Activated CD4-positive, alpha-beta T cell treated with anti-CD3 and anti-CD28 coated beads, Interleukin-2, amount 10 ng/mL, durations not matched to agents 24 days and 14 days (primary cell): ENCODE measurements around the gene PPP4R3B. TPM values are rescaled to one million over a fixed set of nuclear protein-coding genes. Genes with fewer than 3 reads are reported as not detected.
A peak's percentile ranks its signal among the peaks of the same experiment; 100 is the strongest.

Experiments
- DNase-seq: peaks from one replicate; pipeline ENCODE4 v3.0.0; 2022
- H3K27ac Mint-ChIP-seq: one replicate; pipeline ENCODE4 v1.8.0; 2022; ENCODE audit warnings: mild to moderate bottlenecking, mixed read lengths
- H3K27me3 Mint-ChIP-seq: one replicate; pipeline ENCODE4 v1.8.0; 2022; ENCODE audit warnings: mixed read lengths
- H3K36me3 Mint-ChIP-seq: one replicate; pipeline ENCODE4 v1.8.0; 2022; ENCODE audit warnings: low read depth, mild to moderate bottlenecking, mixed read lengths
- H3K4me1 Mint-ChIP-seq: one replicate; pipeline ENCODE4 v1.8.0; 2021; ENCODE audit warnings: mixed read lengths
- H3K4me3 Mint-ChIP-seq: one replicate; pipeline ENCODE4 v1.8.0; 2022; ENCODE audit warnings: mild to moderate bottlenecking, moderate library complexity, mixed read lengths
- H3K9me3 Mint-ChIP-seq: one replicate; pipeline ENCODE4 v1.8.0; 2021; ENCODE audit warnings: mixed read lengths
- intact Hi-C: fragments of 100-400 bp; cut with micrococcal nuclease; formaldehyde crosslinking; loops from one replicate; pipeline ENCODE4 v1.15.1; 2023
- total RNA-seq: library from RNA; stranded (reverse); gene quantifications from 2 replicates; pipeline ENCODE4 v1.2.3, GENCODE V29; 2022

Gene PPP4R3B
- total RNA-seq, 1 donor from 2014 or later: 82.7 TPM

- intact Hi-C loops: no loop called here
- Mint-ChIP-seq H3K27me3 (no peaks in the 10 kb centered on the region), H3K4me3 (no peak overlapping the region), H3K9me3 (peaks cover under 1% of the 10 kb centered on the region), H3K27ac (no peak overlapping the region), H3K36me3 (peaks cover 29% of the 10 kb centered on the region), H3K4me1 (peaks cover 9% of the 10 kb centered on the region)
- peak; percentile 45 for DNase-seq
Observed at GRCh38 chr2:55524884-55525437, 92.5 kb downstream of the PPP4R3B start.

GRCh38 chr2:55519938-55520885 is 97.2 kb downstream of the PPP4R3B start:
- peak overlapping the region; percentile 98 for H3K4me3 Mint-ChIP-seq
- DNase-seq: no peak

GRCh38 chr2:55518841-55519165 is 98.6 kb downstream of the PPP4R3B start:
- Mint-ChIP-seq H3K27me3 (no peaks in the 10 kb centered on the region), H3K27ac (peak overlapping the region; percentile 95), H3K4me3 (peak overlapping the region; percentile 98), H3K9me3 (no peaks in the 10 kb centered on the region), H3K4me1 (peaks cover 12% of the 10 kb centered on the region), H3K36me3 (peaks cover 3% of the 10 kb centered on the region)
- intact Hi-C loops: loop anchor here (1.0 to 10.0 kb wide), 7 partner anchors 11 to 287 kb away; partner anchors contain the start of genes CLHC1, PNPT1, PPP4R3B and RPS27A
- no peak for DNase-seq

More at GRCh38 chr2:55519938-55520885, 97.2 kb downstream of the PPP4R3B start:
- Mint-ChIP-seq H3K4me1 (peaks cover 12% of the 10 kb centered on the region), H3K27me3 (no peaks in the 10 kb centered on the region), H3K27ac (peak overlapping the region; percentile 95), H3K9me3 (no peaks in the 10 kb centered on the region), H3K36me3 (peaks cover 11% of the 10 kb centered on the region)
- intact Hi-C loops: loop anchor here (1.0 to 10.0 kb wide), 8 partner anchors 10 to 469 kb away; partner anchors contain the start of genes CLHC1, PNPT1, PPP4R3B and RPS27A

- Mint-ChIP-seq H3K4me3 (no peak overlapping the region), H3K4me1 (no peaks in the 10 kb centered on the region), H3K9me3 (no peaks in the 10 kb centered on the region), H3K27ac (no peak overlapping the region), H3K36me3 (no peaks in the 10 kb centered on the region), H3K27me3 (peaks cover 4% of the 10 kb centered on the region)
- intact Hi-C loops: loop anchor here (10.0 kb wide), 1 partner anchor 227 kb away; no protein-coding TSS in a partner anchor
- no peak for DNase-seq
Observed at GRCh38 chr2:55511508-55512124, 105.8 kb downstream of the PPP4R3B start.

- H3K36me3 Mint-ChIP-seq: no peaks in the 10 kb centered on the region
- H3K9me3 Mint-ChIP-seq: no peaks in the 10 kb centered on the region
- no peaks in the 10 kb centered on the region for H3K4me1 Mint-ChIP-seq
- no peak overlapping the region for H3K4me3 Mint-ChIP-seq
- DNase-seq: peak; percentile 40
- intact Hi-C loops: no loop called here
- H3K27ac Mint-ChIP-seq: no peak overlapping the region
- H3K27me3 Mint-ChIP-seq: no peaks in the 10 kb centered on the region
Observed at GRCh38 chr2:55502590-55503141, 114.8 kb downstream of the PPP4R3B start.

- Mint-ChIP-seq H3K27ac (no peak overlapping the region), H3K4me3 (no peak overlapping the region), H3K4me1 (no peaks in the 10 kb centered on the region), H3K27me3 (no peaks in the 10 kb centered on the region), H3K9me3 (no peaks in the 10 kb centered on the region), H3K36me3 (no peaks in the 10 kb centered on the region)
- intact Hi-C loops: no loop called here
- peak; percentile 49 for DNase-seq
Observed at GRCh38 chr2:55500025-55500424, 117.4 kb downstream of the PPP4R3B start.

- intact Hi-C loops: no loop called here
Observed at GRCh38 chr2:55498582-55498981, 118.8 kb downstream of the PPP4R3B start.

More at GRCh38 chr2:55498582-55498981, 118.8 kb downstream of the PPP4R3B start:
- no peak for DNase-seq
- H3K36me3 Mint-ChIP-seq: no peaks in the 10 kb centered on the region
- no peaks in the 10 kb centered on the region for H3K27me3 Mint-ChIP-seq
- no peak overlapping the region for H3K27ac Mint-ChIP-seq
- H3K9me3 Mint-ChIP-seq: no peaks in the 10 kb centered on the region
- H3K4me3 Mint-ChIP-seq: no peak overlapping the region
- no peaks in the 10 kb centered on the region for H3K4me1 Mint-ChIP-seq

Other genes with a start within 250 kb of the PPP4R3B start
- gene CCDC88A, start 197.8 kb downstream of the PPP4R3B start, total RNA-seq: 9.5 and 9.8 TPM in 2 replicates
- 22.1 and 25.1 TPM in 2 replicates for gene CFAP36, start 97.9 kb downstream of the PPP4R3B start, total RNA-seq
- gene PNPT1, start 76.2 kb upstream of the PPP4R3B start, total RNA-seq: 68.1 and 77.9 TPM in 2 replicates